ENCODE data around the gene C1QTNF9B. TPM values are rescaled to one million over a fixed set of nuclear protein-coding genes. Genes with fewer than 3 reads are reported as not detected.

Gene C1QTNF9B
- polyA plus RNA-seq, 1 experiment = 0.87 TPM

- no peak for TF ChIP-seq CTCF (IDR thresholded peaks at IDR 0.05; ENCODE audit: low read depth, low read length)
- Histone ChIP-seq H3K9me3 (ENCODE audit: control insufficient read depth, insufficient read depth, low read length) (no peaks in the 10 kb centered on the region), H3K4me3 (ENCODE audit: low read depth, low read length) (no peak overlapping the region), H3K27me3 (ENCODE audit: control insufficient read depth, insufficient read depth, low read length) (no peaks in the 10 kb centered on the region), H3K27ac (ENCODE audit: low read depth, low read length) (no peak overlapping the region)
- CTCF ChIA-PET = no interaction called here
- no peak for DNase-seq (ENCODE audit: low read depth, low spot score)
- POLR2A ChIA-PET = no interaction called here
These were observed 47.6 kb downstream of the C1QTNF9B start for GRCh38 chr13:23849670-23850069.

GRCh38 chr13:23848646-23849141 lies 48.6 kb downstream of the C1QTNF9B start:
- H3K27ac ChIP-seq (ENCODE audit: low read depth, low read length) = no peak overlapping the region
- H3K4me3 ChIP-seq (ENCODE audit: low read depth, low read length) = no peak overlapping the region
- POLR2A ChIA-PET = no interaction called here
- no peak for DNase-seq (ENCODE audit: low read depth, low spot score)
- CTCF ChIA-PET = no interaction called here
- no peak for TF ChIP-seq CTCF (IDR thresholded peaks at IDR 0.05; ENCODE audit: low read depth, low read length)
- no peaks in the 10 kb centered on the region for H3K9me3 ChIP-seq (ENCODE audit: control insufficient read depth, insufficient read depth, low read length)
- no peaks in the 10 kb centered on the region for H3K27me3 ChIP-seq (ENCODE audit: control insufficient read depth, insufficient read depth, low read length)

- DNase-seq (ENCODE audit: low read depth, low spot score) = no peak
- ChIA-PET POLR2A (no interaction called here), CTCF (no interaction called here)
- TF ChIP-seq CTCF (IDR thresholded peaks at IDR 0.05; ENCODE audit: low read depth, low read length) = no peak
- Histone ChIP-seq H3K4me3 (ENCODE audit: low read depth, low read length) (no peak overlapping the region), H3K27me3 (ENCODE audit: control insufficient read depth, insufficient read depth, low read length) (no peaks in the 10 kb centered on the region), H3K9me3 (ENCODE audit: control insufficient read depth, insufficient read depth, low read length) (no peaks in the 10 kb centered on the region), H3K27ac (ENCODE audit: low read depth, low read length) (no peak overlapping the region)
These were observed 49.3 kb downstream of the C1QTNF9B start for GRCh38 chr13:23848019-23848418.

GRCh38 chr13:23847497-23847896 lies 49.8 kb downstream of the C1QTNF9B start:
- Histone ChIP-seq H3K9me3 (ENCODE audit: control insufficient read depth, insufficient read depth, low read length) (no peaks in the 10 kb centered on the region), H3K27me3 (ENCODE audit: control insufficient read depth, insufficient read depth, low read length) (no peaks in the 10 kb centered on the region), H3K27ac (ENCODE audit: low read depth, low read length) (no peak overlapping the region), H3K4me3 (ENCODE audit: low read depth, low read length) (no peak overlapping the region)
- ChIA-PET CTCF (interaction anchor here (0.5 kb wide), 1 partner anchor 299 kb away, joined by 3 read pairs; no protein-coding TSS in a partner anchor), POLR2A (no interaction called here)
- no peak for DNase-seq (ENCODE audit: low read depth, low spot score)
- TF ChIP-seq CTCF (IDR thresholded peaks at IDR 0.05; ENCODE audit: low read depth, low read length) = no peak

- CTCF ChIA-PET = no interaction called here
- H3K27me3 ChIP-seq (ENCODE audit: control insufficient read depth, insufficient read depth, low read length) = no peaks in the 10 kb centered on the region
- TF ChIP-seq CTCF (IDR thresholded peaks at IDR 0.05; ENCODE audit: low read depth, low read length) = no peak
- H3K9me3 ChIP-seq (ENCODE audit: control insufficient read depth, insufficient read depth, low read length) = no peaks in the 10 kb centered on the region
- no peak for DNase-seq (ENCODE audit: low read depth, low spot score)
- H3K4me3 ChIP-seq (ENCODE audit: low read depth, low read length) = no peak overlapping the region
- H3K27ac ChIP-seq (ENCODE audit: low read depth, low read length) = no peak overlapping the region
- POLR2A ChIA-PET = no interaction called here
These were observed 52.1 kb downstream of the C1QTNF9B start for GRCh38 chr13:23845105-23845725.
